Pancreas (tissue), 10 donors: ENCODE measurements around the gene DDX51. TPM values are rescaled to one million over a fixed set of nuclear protein-coding genes. Genes with fewer than 3 reads are reported as not detected.
A peak's percentile ranks its signal among the peaks of the same experiment; 100 is the strongest.

ENCODE experiments used
- ATAC-seq, 4 donors: fragments of 200-7000 bp; cut with Tn5 transposase; one replicate each; pipeline versions ENCODE4 v1.8.0 to v1.9.1; 2020; ENCODE audit warnings: mild to moderate bottlenecking in 4 of 4, moderate library complexity in 4 of 4
- DNase-seq, 6 donors: peaks; one replicate each; pipeline ENCODE4 v3.0.0-alpha.2; 2020
- FAIRE-seq: peaks from 2 replicates; lab custom pipeline; 2012; peaks lifted over from hg19 to GRCh38; lab: Jason Lieb, UNC
- H3K27ac ChIP-seq, 4 donors: fragments of 200-600 bp; sonication (generic); 1 replicate in 3 of 4; 2 replicates in 1 of 4; pipeline versions ENCODE4 v1.5.0 to v1.8.0; 2020
- H3K27me3 ChIP-seq, 4 donors: fragments of 200-600 bp; one replicate each; pipeline ENCODE4 v1.8.0; 2021
- H3K36me3 ChIP-seq, 3 donors: fragments of 200-600 bp; sonication (generic) in 1 of 3; one replicate each; pipeline versions ENCODE4 v1.5.0 to v1.8.0; 2020 to 2021
- H3K4me1 ChIP-seq, 3 donors: fragments of 200-600 bp; one replicate each; pipeline ENCODE4 v1.8.0; 2021
- H3K4me3 ChIP-seq, 4 donors: fragments of 200-600 bp; sonication (generic) in 2 of 4; one replicate each; pipeline versions ENCODE4 v1.5.0 to v1.8.0; 2020 to 2021
- H3K9me3 ChIP-seq, 4 donors: fragments of 200-600 bp; one replicate each; pipeline ENCODE4 v1.8.0; 2021
- WGBS, 2 donors: extraction: QIAGEN DNeasy Blood & Tissue Kit; methylation state at CpG; one replicate each; pipeline ENCODE4 v1.1.7; 2013; 5-methylcytosine and 5-hydroxymethylcytosine counted together
- intact Hi-C, 3 donors: fragments of 100-400 bp; cut with DNase I; formaldehyde crosslinking; loops; one replicate each; pipeline versions ENCODE4 v1.11.1 to v1.14.2; 2022
- polyA plus RNA-seq, 2 donors: library from polyadenylated mRNA; stranded (reverse); fragments of 200-250 nt; gene quantifications; one replicate each; pipeline ENCODE4 v1.2.3, GENCODE V29; 2013
- total RNA-seq, 6 donors: library from RNA; stranded (reverse); fragmentation: NEBNext Ultra II Directional in 4 of 6; extraction: Animal tissue kit (Norgen Biotek cat#: 25700) in 4 of 6; gene quantifications; one replicate each; pipeline versions ENCODE4 v1.2.1 to v1.2.4, GENCODE V29; 2021 to 2023
- TF ChIP-seq, protein P1 (sequence below), 4 donors: fragments of 200-600 bp; sonication (generic) in 3 of 4; IDR thresholded peaks; one replicate each; pipeline versions ENCODE4 v1.5.0 to v1.8.0; 2021; ENCODE audit warnings: antibody characterized with exemption in 4 of 4
- donor health status: healthy with polysubstance abuse.
- donor health status: DM: no; HTN: no; CAD: no; lungs with moderate emphysema.
- donor health status: DM: no; HTN: no; CAD: no.
- donor health status: control.
- donor health status: control.
- donor health status: Bipolar disorder and iron deficiency.
- donor health status: DM: yes; HTN: yes; CAD: no.
- donor health status: DM: no; HTN: no; CAD: no.
- donor health status: DM: no; HTN: no; CAD: no.
- donor health status: DM: yes; HTN: yes; CAD: no.

DDX51 gene, protein sequence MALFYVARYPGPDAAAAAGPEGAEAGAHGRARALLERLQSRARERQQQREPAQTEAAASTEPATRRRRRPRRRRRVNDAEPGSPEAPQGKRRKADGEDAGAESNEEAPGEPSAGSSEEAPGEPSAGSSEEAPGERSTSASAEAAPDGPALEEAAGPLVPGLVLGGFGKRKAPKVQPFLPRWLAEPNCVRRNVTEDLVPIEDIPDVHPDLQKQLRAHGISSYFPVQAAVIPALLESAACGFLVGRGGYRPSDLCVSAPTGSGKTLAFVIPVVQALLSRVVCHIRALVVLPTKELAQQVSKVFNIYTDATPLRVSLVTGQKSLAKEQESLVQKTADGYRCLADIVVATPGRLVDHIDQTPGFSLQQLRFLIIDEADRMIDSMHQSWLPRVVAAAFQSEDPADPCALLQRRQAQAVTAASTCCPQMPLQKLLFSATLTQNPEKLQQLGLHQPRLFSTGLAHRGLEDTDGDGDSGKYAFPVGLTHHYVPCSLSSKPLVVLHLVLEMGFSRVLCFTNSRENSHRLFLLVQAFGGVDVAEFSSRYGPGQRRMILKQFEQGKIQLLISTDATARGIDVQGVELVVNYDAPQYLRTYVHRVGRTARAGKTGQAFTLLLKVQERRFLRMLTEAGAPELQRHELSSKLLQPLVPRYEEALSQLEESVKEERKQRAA
- 10 to 100 TPM in 4 of 6 donors, 1 to 10 TPM in 2; 7.8 to 15.6 (median 12.4) TPM for total RNA-seq
- polyA plus RNA-seq: 10 to 100 TPM; 32.9 to 46.7 TPM

DNA sequence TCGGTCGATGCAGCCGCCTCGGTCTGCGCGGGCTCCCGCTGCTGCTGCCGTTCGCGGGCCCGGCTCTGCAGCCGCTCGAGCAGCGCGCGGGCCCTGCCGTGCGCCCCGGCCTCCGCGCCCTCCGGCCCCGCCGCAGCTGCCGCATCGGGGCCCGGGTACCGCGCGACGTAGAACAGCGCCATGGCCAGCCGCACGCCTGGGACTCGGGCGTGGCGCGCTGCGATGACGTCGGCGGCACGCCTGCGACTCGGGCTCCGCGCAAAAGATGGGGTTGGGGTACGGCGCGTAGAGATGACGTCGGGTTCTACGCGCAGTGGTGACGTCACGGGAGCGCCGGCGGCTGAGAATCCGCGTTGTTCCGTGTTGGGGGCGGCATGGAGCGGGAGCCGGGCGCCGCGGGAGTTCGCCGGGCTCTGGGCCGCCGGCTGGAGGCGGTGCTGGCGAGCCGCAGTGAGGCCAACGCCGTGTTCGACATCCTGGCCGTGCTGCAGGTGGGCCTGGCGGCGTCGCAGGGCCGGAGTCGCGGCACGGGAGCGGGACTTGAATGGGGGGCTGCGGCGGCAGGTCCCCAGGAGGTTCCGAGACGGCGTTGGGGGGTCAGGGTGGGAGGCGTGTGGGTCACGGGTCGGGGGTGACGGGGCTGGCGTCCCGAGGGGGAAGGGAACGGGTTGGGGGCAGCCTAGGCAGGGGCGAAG, at the start of gene DDX51, which contains the start of gene NOC4L:
TSS of gene DDX51 (minus strand) at position 205 of the 695 bp plus-strand sequence. CDS start at position 182, 23 bp downstream.
TSS of gene NOC4L (plus strand) at position 343 of the 695 bp plus-strand sequence. CDS start at position 375, 32 bp downstream.
- H3K4me3 ChIP-seq: peak within 1 kb of the TSS; percentile 68 to 95 (median 91)
- DNase-seq: peak; percentile 89 to 98 (median 95)
- H3K4me1 ChIP-seq: peaks cover 4 to 16% (median 8%) of the 10 kb centered on the region in 3 donors
- FAIRE-seq: no peak
- intact Hi-C loops: no loop called here
- H3K27me3 ChIP-seq: no peaks in the 10 kb centered on the region
- peaks cover 0 to 27% (median 14%) of the 10 kb centered on the region in 3 donors for H3K36me3 ChIP-seq
- ATAC-seq: peak; percentile 93 to 95 (median 94)
- H3K27ac ChIP-seq: peak within 1 kb of the TSS; percentile 67 to 76 (median 70)
- H3K9me3 ChIP-seq: no peaks in the 10 kb centered on the region
- 0% methylated on average over 61 to 100 of the region's 100 CpGs for WGBS, 2 donors
- TF ChIP-seq, protein P1, sequence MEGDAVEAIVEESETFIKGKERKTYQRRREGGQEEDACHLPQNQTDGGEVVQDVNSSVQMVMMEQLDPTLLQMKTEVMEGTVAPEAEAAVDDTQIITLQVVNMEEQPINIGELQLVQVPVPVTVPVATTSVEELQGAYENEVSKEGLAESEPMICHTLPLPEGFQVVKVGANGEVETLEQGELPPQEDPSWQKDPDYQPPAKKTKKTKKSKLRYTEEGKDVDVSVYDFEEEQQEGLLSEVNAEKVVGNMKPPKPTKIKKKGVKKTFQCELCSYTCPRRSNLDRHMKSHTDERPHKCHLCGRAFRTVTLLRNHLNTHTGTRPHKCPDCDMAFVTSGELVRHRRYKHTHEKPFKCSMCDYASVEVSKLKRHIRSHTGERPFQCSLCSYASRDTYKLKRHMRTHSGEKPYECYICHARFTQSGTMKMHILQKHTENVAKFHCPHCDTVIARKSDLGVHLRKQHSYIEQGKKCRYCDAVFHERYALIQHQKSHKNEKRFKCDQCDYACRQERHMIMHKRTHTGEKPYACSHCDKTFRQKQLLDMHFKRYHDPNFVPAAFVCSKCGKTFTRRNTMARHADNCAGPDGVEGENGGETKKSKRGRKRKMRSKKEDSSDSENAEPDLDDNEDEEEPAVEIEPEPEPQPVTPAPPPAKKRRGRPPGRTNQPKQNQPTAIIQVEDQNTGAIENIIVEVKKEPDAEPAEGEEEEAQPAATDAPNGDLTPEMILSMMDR (IDR thresholded peaks at IDR 0.05): no peak

DNA sequence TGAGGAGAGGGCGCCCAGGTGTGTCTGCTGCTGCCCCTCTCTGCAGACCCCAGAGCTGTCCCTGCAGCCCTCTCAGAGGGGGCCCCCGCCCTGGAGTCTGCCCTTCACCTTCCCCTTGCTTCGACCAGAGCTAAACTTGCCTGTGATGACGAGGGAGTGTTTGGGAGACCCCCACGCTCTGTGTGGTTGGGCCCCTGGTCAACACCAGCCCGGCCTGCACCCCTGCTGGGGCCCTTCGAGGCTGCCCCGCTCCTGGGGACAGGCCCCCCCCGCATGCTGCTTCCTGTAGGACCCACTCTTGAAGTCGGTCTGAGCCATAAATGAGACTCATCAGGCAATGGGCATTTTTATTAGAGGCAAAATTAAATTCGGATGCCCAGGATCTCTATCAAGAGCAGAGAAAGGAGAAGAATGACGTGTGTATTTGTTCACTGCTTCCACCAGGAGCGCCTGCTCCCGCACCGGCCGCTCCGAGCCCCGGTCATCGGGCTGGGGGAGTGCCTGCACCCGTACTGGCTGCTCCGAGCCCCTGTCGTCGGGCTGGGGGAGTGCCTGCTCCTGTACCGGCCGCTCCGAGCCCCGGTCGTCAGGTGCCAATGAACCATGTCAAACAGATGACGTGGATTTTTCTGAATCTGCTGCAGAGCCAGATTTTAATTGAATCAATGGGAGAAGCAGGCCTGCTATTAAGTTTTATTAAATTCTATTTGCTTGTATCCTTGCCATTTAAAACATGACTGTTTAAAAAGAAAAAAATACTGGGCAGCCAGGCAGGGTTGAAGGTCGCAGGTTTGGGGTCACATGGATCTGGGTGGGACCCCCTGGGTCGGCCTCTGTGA, 47.8 kb upstream of the DDX51 start:
- no peak for ATAC-seq
- Histone ChIP-seq H3K4me3 (no peak overlapping the region), H3K27ac (no peak overlapping the region), H3K36me3 (no peaks in the 10 kb centered on the region), H3K27me3 (no peaks in the 10 kb centered on the region), H3K9me3 (no peaks in the 10 kb centered on the region), H3K4me1 (peaks cover 0 to 5% (median 0%) of the 10 kb centered on the region in 3 donors)
- intact Hi-C loops: no loop called here
- TF ChIP-seq, protein P1 (IDR thresholded peaks at IDR 0.05): no peak
- no peak for FAIRE-seq
- DNase-seq: no peak
- WGBS, 2 donors: 60 to 67% methylated on average over 31 of the region's 31 CpGs

DNA sequence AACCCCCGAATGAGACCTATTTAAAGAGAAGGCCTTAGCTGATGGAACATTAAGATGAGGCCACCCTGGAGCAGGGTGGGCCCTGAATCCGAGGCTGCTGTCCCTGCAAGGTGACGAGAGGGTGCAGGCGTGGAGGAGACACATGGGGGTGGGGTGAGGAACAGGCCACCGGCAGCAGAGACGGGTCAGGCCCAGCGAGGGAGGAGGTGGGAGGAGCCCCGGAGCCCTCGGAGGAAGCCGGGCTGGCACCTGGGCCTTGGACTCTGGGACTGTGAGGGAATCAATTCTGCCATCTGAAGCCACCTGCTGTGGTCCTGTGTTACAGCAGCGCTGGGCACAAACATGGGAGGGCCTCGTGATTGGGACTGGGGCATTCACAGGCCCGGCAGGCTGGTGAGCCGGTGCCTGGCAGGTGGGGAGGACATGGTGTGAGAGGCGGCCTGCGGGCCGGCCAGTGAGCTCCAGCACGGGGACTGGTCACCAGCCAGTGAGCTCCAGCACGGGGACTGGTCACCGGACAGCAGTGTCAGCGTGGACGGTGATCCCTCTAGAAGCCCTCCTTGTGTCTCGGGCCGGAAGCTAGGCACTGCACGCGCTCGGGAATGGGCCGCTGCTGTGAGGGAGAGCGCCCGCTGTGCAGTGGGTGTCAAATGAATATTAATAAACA, 46.8 kb upstream of the DDX51 start:
- 78 to 86% methylated on average over 30 of the region's 30 CpGs for WGBS, 2 donors
- no peak overlapping the region for H3K27ac ChIP-seq
- ATAC-seq (no peak), FAIRE-seq (no peak), DNase-seq (no peak)
- H3K4me1 ChIP-seq: peaks cover 0 to 5% (median 0%) of the 10 kb centered on the region in 3 donors
- no peak overlapping the region for H3K4me3 ChIP-seq
- TF ChIP-seq, protein P1 (IDR thresholded peaks at IDR 0.05): no peak
- intact Hi-C loops: no loop called here
- no peaks in the 10 kb centered on the region for H3K36me3 ChIP-seq
- H3K27me3 ChIP-seq: no peaks in the 10 kb centered on the region
- no peaks in the 10 kb centered on the region for H3K9me3 ChIP-seq
